Measurements from ENCODE around the gene ZNF280B.

ZNF280B gene

GRCh38 chr22:22488736-22489135, 19.8 kb downstream of the ZNF280B start:
- Histone ChIP-seq H3K79me2 (ENCODE audit: insufficient read depth, low read length) (no peaks in the 10 kb centered on the region), H3K36me3 (ENCODE audit: insufficient read depth, low read length) (peaks cover 72% of the 10 kb centered on the region), H3K27me3 (ENCODE audit: insufficient read depth, low read length) (no peaks in the 10 kb centered on the region), H3K4me2 (ENCODE audit: low read length) (no peak overlapping the region), H3K9me3 (ENCODE audit: low read length) (no peaks in the 10 kb centered on the region), H3K9ac (ENCODE audit: low read length) (no peak overlapping the region), H4K20me1 (ENCODE audit: insufficient read depth, low read length) (no peaks in the 10 kb centered on the region), H3K4me3 (ENCODE audit: low read depth, low read length, poor library complexity, severe bottlenecking) (no peak overlapping the region), H3K4me1 (ENCODE audit: insufficient read depth, low read length, severe bottlenecking) (no peaks in the 10 kb centered on the region), H3K9me2 (ENCODE audit: low read depth, low read length) (no peaks in the 10 kb centered on the region), H3F3A (ENCODE audit: insufficient read depth, low read length) (0 out of 2 replicates have a peak, but pooled peaks cover 3% of the 10 kb centered on the region), H3K27ac (ENCODE audit: low read depth, low read length, poor library complexity, severe bottlenecking) (no peak overlapping the region), H2AFZ (ENCODE audit: low read length) (no peak overlapping the region)
- TF ChIP-seq EZH2 (IDR thresholded peaks at IDR 0.05; ENCODE audit: borderline replicate concordance, low read length) (no peak), CTCF (IDR thresholded peaks at IDR 0.05; ENCODE audit: low read length) (no peak)

GRCh38 chr22:22487869-22488597, 20.5 kb downstream of the ZNF280B start:
- H3K9me3 ChIP-seq (ENCODE audit: low read length): no peaks in the 10 kb centered on the region
- H3K27me3 ChIP-seq (ENCODE audit: insufficient read depth, low read length): no peaks in the 10 kb centered on the region
- H3K9me2 ChIP-seq (ENCODE audit: low read depth, low read length): no peaks in the 10 kb centered on the region
- no peaks in the 10 kb centered on the region for H4K20me1 ChIP-seq (ENCODE audit: insufficient read depth, low read length)
- H3F3A ChIP-seq (ENCODE audit: insufficient read depth, low read length): 0 out of 2 replicates have a peak, but pooled peaks cover 3% of the 10 kb centered on the region
- H3K4me2 ChIP-seq (ENCODE audit: low read length): no peak overlapping the region
- H2AFZ ChIP-seq (ENCODE audit: low read length): no peak overlapping the region
- H3K79me2 ChIP-seq (ENCODE audit: insufficient read depth, low read length): no peaks in the 10 kb centered on the region
- H3K4me3 ChIP-seq (ENCODE audit: low read depth, low read length, poor library complexity, severe bottlenecking): no peak overlapping the region
- H3K27ac ChIP-seq (ENCODE audit: low read depth, low read length, poor library complexity, severe bottlenecking): no peak overlapping the region
- no peak overlapping the region for H3K9ac ChIP-seq (ENCODE audit: low read length)
- H3K4me1 ChIP-seq (ENCODE audit: insufficient read depth, low read length, severe bottlenecking): no peaks in the 10 kb centered on the region
- peaks cover 65% of the 10 kb centered on the region for H3K36me3 ChIP-seq (ENCODE audit: insufficient read depth, low read length)
- no peak for TF ChIP-seq CTCF (IDR thresholded peaks at IDR 0.05; ENCODE audit: low read length)
- no peak for TF ChIP-seq EZH2 (IDR thresholded peaks at IDR 0.05; ENCODE audit: borderline replicate concordance, low read length)

- H3K27ac ChIP-seq (ENCODE audit: low read depth, low read length, poor library complexity, severe bottlenecking): no peak overlapping the region
- H3K9me3 ChIP-seq (ENCODE audit: low read length): no peaks in the 10 kb centered on the region
- H3K9ac ChIP-seq (ENCODE audit: low read length): no peak overlapping the region
- H3K4me3 ChIP-seq (ENCODE audit: low read depth, low read length, poor library complexity, severe bottlenecking): no peak overlapping the region
- no peaks in the 10 kb centered on the region for H3K4me1 ChIP-seq (ENCODE audit: insufficient read depth, low read length, severe bottlenecking)
- no peaks in the 10 kb centered on the region for H4K20me1 ChIP-seq (ENCODE audit: insufficient read depth, low read length)
- H3K36me3 ChIP-seq (ENCODE audit: insufficient read depth, low read length): peaks cover 58% of the 10 kb centered on the region
- H3K4me2 ChIP-seq (ENCODE audit: low read length): no peak overlapping the region
- H3F3A ChIP-seq (ENCODE audit: insufficient read depth, low read length): 0 out of 2 replicates have a peak, but pooled peaks cover 3% of the 10 kb centered on the region
- H3K27me3 ChIP-seq (ENCODE audit: insufficient read depth, low read length): no peaks in the 10 kb centered on the region
- no peaks in the 10 kb centered on the region for H3K79me2 ChIP-seq (ENCODE audit: insufficient read depth, low read length)
- TF ChIP-seq CTCF (IDR thresholded peaks at IDR 0.05; ENCODE audit: low read length): no peak
- no peak overlapping the region for H2AFZ ChIP-seq (ENCODE audit: low read length)
- H3K9me2 ChIP-seq (ENCODE audit: low read depth, low read length): no peaks in the 10 kb centered on the region
These were observed 21.5 kb downstream of the ZNF280B start for GRCh38 chr22:22487059-22487458.

Measured in OCI-LY1 (cell line).